GM12878 (cell line): ENCODE measurements around the gene TMPRSS13.

Source experiments
- CTCF ChIP-seq, 3 experiments: IDR thresholded peaks in 2 of 3; conservative IDR thresholded peaks in 1 of 3; 2 replicates each; pipeline ENCODE4 v1.5.1; 2011; ENCODE audit warnings: low read depth in 3 of 3, low read length in 3 of 3, mild to moderate bottlenecking in 3 of 3, control low read depth in 2 of 3, moderate library complexity in 2 of 3, inconsistent platforms in 1 of 3, mixed read lengths in 1 of 3; ENCODE audit not compliant: control insufficient read depth in 2 of 3, insufficient read depth in 1 of 3; ENCODE audit errors: extremely low read depth in 1 of 3
- NFIC ChIP-seq: IDR thresholded peaks from 2 replicates; pipeline ENCODE4 v1.6.1; 2012; ENCODE audit warnings: low read depth, mild to moderate bottlenecking, inconsistent platforms, low read length, moderate library complexity
- NFYB ChIP-seq: IDR thresholded peaks from 2 replicates; pipeline ENCODE4 v1.6.1; 2011; ENCODE audit warnings: low read depth, mild to moderate bottlenecking, low read length, improper control_type of control experiment, moderate library complexity; ENCODE audit not compliant: insufficient read depth
- RFX5 ChIP-seq: IDR thresholded peaks from 2 replicates; pipeline ENCODE4 v1.6.1; 2011; ENCODE audit warnings: low read depth, low read length, improper control_type of control experiment
- SRF ChIP-seq, 2 experiments: IDR thresholded peaks; 2 replicates each; pipeline ENCODE4 v1.6.1; 2011; ENCODE audit warnings: low read depth in 2 of 2, low read length in 2 of 2, mild to moderate bottlenecking in 1 of 2, moderate library complexity in 1 of 2
- TCF12 ChIP-seq: IDR thresholded peaks from 2 replicates; pipeline ENCODE4 v1.6.1; 2011; ENCODE audit warnings: low read depth, mild to moderate bottlenecking, low read length
- ZNF687 ChIP-seq: fragments of 450-650 bp; IDR thresholded peaks from 2 replicates; pipeline ENCODE4 v1.6.1; 2017; ENCODE audit warnings: mild to moderate bottlenecking, moderate library complexity
- TF ChIP-seq, protein P1 (sequence below): fragments of 450-650 bp; IDR thresholded peaks from 2 replicates; pipeline ENCODE4 v1.6.1; 2017; ENCODE audit warnings: mild to moderate bottlenecking, moderate library complexity

- TF ChIP-seq CTCF (IDR thresholded peaks at IDR 0.05 in 2 of 3, conservative IDR thresholded peaks at IDR 0.05 in 1 of 3; ENCODE audit: control insufficient read depth in 2 of 3, extremely low read depth in 1 of 3, insufficient read depth in 1 of 3, low read depth in 3 of 3, low read length in 3 of 3), result no peak
- TF ChIP-seq SRF (IDR thresholded peaks at IDR 0.05; ENCODE audit: low read depth in 2 of 2, low read length in 2 of 2), result no peak
- no peak for TF ChIP-seq ZNF687
- no peak for TF ChIP-seq TCF12
- TF ChIP-seq NFIC, result no peak
- TF ChIP-seq, protein P1, sequence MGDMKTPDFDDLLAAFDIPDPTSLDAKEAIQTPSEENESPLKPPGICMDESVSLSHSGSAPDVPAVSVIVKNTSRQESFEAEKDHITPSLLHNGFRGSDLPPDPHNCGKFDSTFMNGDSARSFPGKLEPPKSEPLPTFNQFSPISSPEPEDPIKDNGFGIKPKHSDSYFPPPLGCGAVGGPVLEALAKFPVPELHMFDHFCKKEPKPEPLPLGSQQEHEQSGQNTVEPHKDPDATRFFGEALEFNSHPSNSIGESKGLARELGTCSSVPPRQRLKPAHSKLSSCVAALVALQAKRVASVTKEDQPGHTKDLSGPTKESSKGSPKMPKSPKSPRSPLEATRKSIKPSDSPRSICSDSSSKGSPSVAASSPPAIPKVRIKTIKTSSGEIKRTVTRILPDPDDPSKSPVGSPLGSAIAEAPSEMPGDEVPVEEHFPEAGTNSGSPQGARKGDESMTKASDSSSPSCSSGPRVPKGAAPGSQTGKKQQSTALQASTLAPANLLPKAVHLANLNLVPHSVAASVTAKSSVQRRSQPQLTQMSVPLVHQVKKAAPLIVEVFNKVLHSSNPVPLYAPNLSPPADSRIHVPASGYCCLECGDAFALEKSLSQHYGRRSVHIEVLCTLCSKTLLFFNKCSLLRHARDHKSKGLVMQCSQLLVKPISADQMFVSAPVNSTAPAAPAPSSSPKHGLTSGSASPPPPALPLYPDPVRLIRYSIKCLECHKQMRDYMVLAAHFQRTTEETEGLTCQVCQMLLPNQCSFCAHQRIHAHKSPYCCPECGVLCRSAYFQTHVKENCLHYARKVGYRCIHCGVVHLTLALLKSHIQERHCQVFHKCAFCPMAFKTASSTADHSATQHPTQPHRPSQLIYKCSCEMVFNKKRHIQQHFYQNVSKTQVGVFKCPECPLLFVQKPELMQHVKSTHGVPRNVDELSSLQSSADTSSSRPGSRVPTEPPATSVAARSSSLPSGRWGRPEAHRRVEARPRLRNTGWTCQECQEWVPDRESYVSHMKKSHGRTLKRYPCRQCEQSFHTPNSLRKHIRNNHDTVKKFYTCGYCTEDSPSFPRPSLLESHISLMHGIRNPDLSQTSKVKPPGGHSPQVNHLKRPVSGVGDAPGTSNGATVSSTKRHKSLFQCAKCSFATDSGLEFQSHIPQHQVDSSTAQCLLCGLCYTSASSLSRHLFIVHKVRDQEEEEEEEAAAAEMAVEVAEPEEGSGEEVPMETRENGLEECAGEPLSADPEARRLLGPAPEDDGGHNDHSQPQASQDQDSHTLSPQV, result no peak
- no peak for TF ChIP-seq NFYB
- TF ChIP-seq RFX5, result no peak
Measured at GRCh38 chr11:117961896-117962295, 32.7 kb upstream of the TMPRSS13 start.
